Measurements from ENCODE around the gene GRIP2.

- TF ChIP-seq, protein P1, sequence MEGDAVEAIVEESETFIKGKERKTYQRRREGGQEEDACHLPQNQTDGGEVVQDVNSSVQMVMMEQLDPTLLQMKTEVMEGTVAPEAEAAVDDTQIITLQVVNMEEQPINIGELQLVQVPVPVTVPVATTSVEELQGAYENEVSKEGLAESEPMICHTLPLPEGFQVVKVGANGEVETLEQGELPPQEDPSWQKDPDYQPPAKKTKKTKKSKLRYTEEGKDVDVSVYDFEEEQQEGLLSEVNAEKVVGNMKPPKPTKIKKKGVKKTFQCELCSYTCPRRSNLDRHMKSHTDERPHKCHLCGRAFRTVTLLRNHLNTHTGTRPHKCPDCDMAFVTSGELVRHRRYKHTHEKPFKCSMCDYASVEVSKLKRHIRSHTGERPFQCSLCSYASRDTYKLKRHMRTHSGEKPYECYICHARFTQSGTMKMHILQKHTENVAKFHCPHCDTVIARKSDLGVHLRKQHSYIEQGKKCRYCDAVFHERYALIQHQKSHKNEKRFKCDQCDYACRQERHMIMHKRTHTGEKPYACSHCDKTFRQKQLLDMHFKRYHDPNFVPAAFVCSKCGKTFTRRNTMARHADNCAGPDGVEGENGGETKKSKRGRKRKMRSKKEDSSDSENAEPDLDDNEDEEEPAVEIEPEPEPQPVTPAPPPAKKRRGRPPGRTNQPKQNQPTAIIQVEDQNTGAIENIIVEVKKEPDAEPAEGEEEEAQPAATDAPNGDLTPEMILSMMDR (conservative IDR thresholded peaks at IDR 0.05; ENCODE audit: low read depth, low read length): no peak
- TF ChIP-seq POLR2A (IDR thresholded peaks at IDR 0.05; ENCODE audit: low read depth, low read length): no peak
- no peak for TF ChIP-seq RAD21 (IDR thresholded peaks at IDR 0.05; ENCODE audit: low read length)
- no peak for TF ChIP-seq SMC3 (IDR thresholded peaks at IDR 0.05; ENCODE audit: low read depth, low read length)
- TF ChIP-seq FOS (IDR thresholded peaks at IDR 0.05; ENCODE audit: low read depth, low read length): no peak
- TF ChIP-seq CEBPB (IDR thresholded peaks at IDR 0.05; ENCODE audit: low read depth, low read length): no peak
- TF ChIP-seq, protein P2, sequence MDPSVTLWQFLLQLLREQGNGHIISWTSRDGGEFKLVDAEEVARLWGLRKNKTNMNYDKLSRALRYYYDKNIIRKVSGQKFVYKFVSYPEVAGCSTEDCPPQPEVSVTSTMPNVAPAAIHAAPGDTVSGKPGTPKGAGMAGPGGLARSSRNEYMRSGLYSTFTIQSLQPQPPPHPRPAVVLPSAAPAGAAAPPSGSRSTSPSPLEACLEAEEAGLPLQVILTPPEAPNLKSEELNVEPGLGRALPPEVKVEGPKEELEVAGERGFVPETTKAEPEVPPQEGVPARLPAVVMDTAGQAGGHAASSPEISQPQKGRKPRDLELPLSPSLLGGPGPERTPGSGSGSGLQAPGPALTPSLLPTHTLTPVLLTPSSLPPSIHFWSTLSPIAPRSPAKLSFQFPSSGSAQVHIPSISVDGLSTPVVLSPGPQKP (IDR thresholded peaks at IDR 0.05; ENCODE audit: borderline replicate concordance, low read depth, low read length): no peak
- TF ChIP-seq USF2 (IDR thresholded peaks at IDR 0.05; ENCODE audit: low read depth, low read length): no peak
- TF ChIP-seq RCOR1 (IDR thresholded peaks at IDR 0.05; ENCODE audit: insufficient replicate concordance, low read length): no peak
- TF ChIP-seq BHLHE40 (IDR thresholded peaks at IDR 0.05; ENCODE audit: low read depth, low read length): no peak
- TF ChIP-seq CHD1 (IDR thresholded peaks at IDR 0.05; ENCODE audit: low read depth, low read length): no peak
- no peak for TF ChIP-seq RFX5 (IDR thresholded peaks at IDR 0.05; ENCODE audit: low read depth, low read length)
Measured at GRCh38 chr3:14582045-14582410, 41.9 kb upstream of the GRIP2 start.

All from IMR-90 (cell line).